Stimulated activated CD4-positive, alpha-beta T cell treated with anti-CD3 and anti-CD28 coated beads, TNF-alpha, amount 100 ng/mL, for 24 hours (primary cell): ENCODE results near the gene HMGB1.
A peak's percentile ranks its signal among the peaks of the same experiment; 100 is the strongest.
"Not testable (repeated sequence)": the region's sequence is repeated elsewhere in the genome, so short reads cannot be mapped to it uniquely, and the experiment has no call there.

Experiments
- DNase-seq, 3 experiments: peaks; one replicate each; pipeline ENCODE4 v3.0.0-alpha.2; 2020; ENCODE audit warnings: low read depth in 3 of 3

Gene HMGB1

GRCh38 chr13:30466358-30466714 lies 600 bp upstream of the HMGB1 start:
- peak in 1 of 3 experiments; percentile 19 for DNase-seq

- no peak for DNase-seq
Observed at GRCh38 chr13:30465343-30465592, 468 bp downstream of the HMGB1 start.

GRCh38 chr13:30464496-30465342 lies 1.0 kb downstream of the HMGB1 start:
- DNase-seq = peak; percentile 59 to 69 (median 65)

- DNase-seq = peak; percentile 53 to 68 (median 55)
Observed at GRCh38 chr13:30463787-30464495, 1.8 kb downstream of the HMGB1 start.

GRCh38 chr13:30461279-30462066 lies 4.3 kb downstream of the HMGB1 start:
- DNase-seq = not testable (repeated sequence)

GRCh38 chr13:30457306-30457891 lies 8.3 kb downstream of the HMGB1 start:
- no peak for DNase-seq

GRCh38 chr13:30456290-30456689 lies 9.4 kb downstream of the HMGB1 start:
- no peak for DNase-seq

- no peak for DNase-seq
Observed at GRCh38 chr13:30454991-30455390, 10.7 kb downstream of the HMGB1 start.

GRCh38 chr13:30453727-30454126 lies 12.0 kb downstream of the HMGB1 start:
- no peak for DNase-seq

- not testable (repeated sequence) for DNase-seq
Observed at GRCh38 chr13:30451476-30451875, 14.3 kb downstream of the HMGB1 start.

GRCh38 chr13:30450066-30450465 lies 15.7 kb downstream of the HMGB1 start:
- no peak for DNase-seq

- DNase-seq = no peak
Observed at GRCh38 chr13:30448441-30448840, 17.3 kb downstream of the HMGB1 start.

- no peak for DNase-seq
Observed at GRCh38 chr13:30446126-30446500, 19.6 kb downstream of the HMGB1 start.

- no peak for DNase-seq
Observed at GRCh38 chr13:30443957-30444404, 21.8 kb downstream of the HMGB1 start.

GRCh38 chr13:30443491-30443890 lies 22.2 kb downstream of the HMGB1 start:
- not testable (repeated sequence) for DNase-seq

GRCh38 chr13:30442926-30443325 lies 22.8 kb downstream of the HMGB1 start:
- no peak for DNase-seq

- DNase-seq = no peak
Observed at GRCh38 chr13:30440910-30441703, 24.6 kb downstream of the HMGB1 start.

- DNase-seq = no peak
Observed at GRCh38 chr13:30438286-30438685, 27.4 kb downstream of the HMGB1 start.

- DNase-seq = no peak
Observed at GRCh38 chr13:30437177-30437576, 28.6 kb downstream of the HMGB1 start.

GRCh38 chr13:30435911-30436451 lies 29.8 kb downstream of the HMGB1 start:
- no peak for DNase-seq
